Measurements from ENCODE around the gene KRTAP4-9.
"Not testable (repeated sequence)": the region's sequence is repeated elsewhere in the genome, so short reads cannot be mapped to it uniquely, and the experiment has no call there.

Gene KRTAP4-9

GRCh38 chr17:41069031-41069430 lies 36.2 kb upstream of the KRTAP4-9 start:
- H3K9me3 ChIP-seq (ENCODE audit: low read length) = no peaks in the 10 kb centered on the region
- no peak overlapping the region for H3K27ac ChIP-seq (ENCODE audit: low read depth, low read length)

GRCh38 chr17:41071606-41072360 lies 33.4 kb upstream of the KRTAP4-9 start:
- Histone ChIP-seq H3K4me3 (ENCODE audit: low read depth in 1 of 2, low read length in 2 of 2) (no peak overlapping the region), H3K4me1 (ENCODE audit: insufficient read depth, low read length) (no peaks in the 10 kb centered on the region), H3K27ac (ENCODE audit: low read depth, low read length) (no peak overlapping the region), H3K27me3 (ENCODE audit: control insufficient read depth in 1 of 2, insufficient read depth in 2 of 2, low read length in 2 of 2) (no peaks in the 10 kb centered on the region), H3K9me3 (ENCODE audit: low read length) (no peaks in the 10 kb centered on the region), H3K9ac (ENCODE audit: low read length) (no peak overlapping the region), H3K36me3 (ENCODE audit: insufficient read depth, low read length) (no peaks in the 10 kb centered on the region)

More at GRCh38 chr17:41069031-41069430, 36.2 kb upstream of the KRTAP4-9 start:
- no peaks in the 10 kb centered on the region for H3K27me3 ChIP-seq (ENCODE audit: control insufficient read depth in 1 of 2, insufficient read depth in 2 of 2, low read length in 2 of 2)
- H3K4me1 ChIP-seq (ENCODE audit: insufficient read depth, low read length) = no peaks in the 10 kb centered on the region
- H3K9ac ChIP-seq (ENCODE audit: low read length) = no peak overlapping the region
- no peak overlapping the region for H3K4me3 ChIP-seq (ENCODE audit: low read depth in 1 of 2, low read length in 2 of 2)
- H3K36me3 ChIP-seq (ENCODE audit: insufficient read depth, low read length) = no peaks in the 10 kb centered on the region

DNA sequence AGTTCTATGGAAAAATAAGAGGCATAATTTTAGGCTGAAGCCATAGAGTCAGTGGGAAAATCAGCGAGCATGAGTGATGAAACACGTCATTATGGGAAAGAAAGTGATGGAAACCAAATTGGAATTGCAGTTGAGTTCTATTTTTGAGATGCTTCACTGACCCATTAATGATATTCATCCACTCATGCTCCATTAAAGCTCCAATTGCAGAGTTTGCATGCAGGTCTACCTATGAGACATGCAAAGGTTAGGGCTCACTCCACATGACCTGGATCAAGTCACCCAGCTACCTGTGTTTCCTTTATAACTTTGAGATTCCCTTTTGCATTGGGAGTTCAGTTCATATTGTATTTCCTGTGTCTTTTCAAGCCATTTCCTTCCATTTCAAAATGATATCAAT lies 31.5 kb upstream of the KRTAP4-9 start:
- Histone ChIP-seq H3K27ac (ENCODE audit: low read depth, low read length) (no peak overlapping the region), H3K9me3 (ENCODE audit: low read length) (no peaks in the 10 kb centered on the region), H3K4me1 (ENCODE audit: insufficient read depth, low read length) (no peaks in the 10 kb centered on the region), H3K27me3 (ENCODE audit: control insufficient read depth in 1 of 2, insufficient read depth in 2 of 2, low read length in 2 of 2) (no peaks in the 10 kb centered on the region), H3K36me3 (ENCODE audit: insufficient read depth, low read length) (no peaks in the 10 kb centered on the region), H3K4me3 (ENCODE audit: low read depth in 1 of 2, low read length in 2 of 2) (no peak overlapping the region), H3K9ac (ENCODE audit: low read length) (no peak overlapping the region)

GRCh38 chr17:41076788-41077187 lies 28.4 kb upstream of the KRTAP4-9 start:
- Histone ChIP-seq H3K4me1 (ENCODE audit: insufficient read depth, low read length) (no peaks in the 10 kb centered on the region), H3K27me3 (ENCODE audit: control insufficient read depth in 1 of 2, insufficient read depth in 2 of 2, low read length in 2 of 2) (no peaks in the 10 kb centered on the region), H3K27ac (ENCODE audit: low read depth, low read length) (no peak overlapping the region), H3K9me3 (ENCODE audit: low read length) (no peaks in the 10 kb centered on the region), H3K4me3 (ENCODE audit: low read depth in 1 of 2, low read length in 2 of 2) (no peak overlapping the region), H3K9ac (ENCODE audit: low read length) (no peak overlapping the region), H3K36me3 (ENCODE audit: insufficient read depth, low read length) (no peaks in the 10 kb centered on the region)

DNA sequence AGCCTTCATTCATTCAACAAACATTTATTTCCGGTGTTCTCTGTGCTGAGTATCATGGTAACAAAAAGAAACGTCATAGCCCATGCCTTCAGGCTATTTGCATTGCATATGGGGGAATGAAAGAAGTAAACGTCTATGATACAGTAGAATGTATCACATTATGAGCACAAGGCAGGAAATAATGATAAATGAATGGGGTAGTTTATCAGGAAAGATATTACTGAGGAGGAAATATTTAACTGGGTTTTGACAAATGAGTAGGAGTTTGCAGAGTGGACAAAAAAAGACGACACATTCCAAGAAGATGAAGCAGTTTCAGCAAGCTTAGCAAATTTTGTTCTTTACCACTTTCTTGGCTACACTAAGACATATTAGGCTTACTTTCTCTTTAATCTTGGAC lies 22.6 kb upstream of the KRTAP4-9 start:
- H3K27ac ChIP-seq (ENCODE audit: low read depth, low read length) = no peak overlapping the region
- H3K4me1 ChIP-seq (ENCODE audit: insufficient read depth, low read length) = no peaks in the 10 kb centered on the region
- H3K4me3 ChIP-seq (ENCODE audit: low read depth in 1 of 2, low read length in 2 of 2) = no peak overlapping the region
- no peak overlapping the region for H3K9ac ChIP-seq (ENCODE audit: low read length)
- H3K36me3 ChIP-seq (ENCODE audit: insufficient read depth, low read length) = no peaks in the 10 kb centered on the region
- H3K9me3 ChIP-seq (ENCODE audit: low read length) = no peaks in the 10 kb centered on the region
- no peaks in the 10 kb centered on the region for H3K27me3 ChIP-seq (ENCODE audit: control insufficient read depth in 1 of 2, insufficient read depth in 2 of 2, low read length in 2 of 2)

DNA sequence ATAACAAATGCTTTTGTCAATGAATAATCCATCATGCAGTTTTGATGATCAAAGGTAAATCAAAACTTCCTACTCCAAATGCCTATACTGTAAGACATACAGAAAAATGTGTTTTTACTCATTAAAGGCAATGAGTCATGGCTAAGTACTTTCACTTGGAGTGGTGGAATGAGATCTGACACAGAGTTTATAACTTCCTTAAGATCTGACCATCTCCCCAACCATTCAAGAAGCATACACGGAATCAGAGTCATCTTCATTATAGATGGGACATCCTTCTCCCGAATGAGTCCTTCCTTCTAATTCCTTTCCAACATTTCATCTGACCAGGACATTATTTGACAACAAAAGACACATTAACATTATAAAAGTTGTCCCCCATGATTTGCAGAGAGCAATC lies 21.8 kb upstream of the KRTAP4-9 start:
- H3K27me3 ChIP-seq (ENCODE audit: control insufficient read depth in 1 of 2, insufficient read depth in 2 of 2, low read length in 2 of 2); H3K4me3 ChIP-seq (ENCODE audit: low read depth in 1 of 2, low read length in 2 of 2); H3K4me1 ChIP-seq (ENCODE audit: insufficient read depth, low read length); H3K9ac ChIP-seq (ENCODE audit: low read length); H3K36me3 ChIP-seq (ENCODE audit: insufficient read depth, low read length); H3K9me3 ChIP-seq (ENCODE audit: low read length); H3K27ac ChIP-seq (ENCODE audit: low read depth, low read length): not testable (repeated sequence)

DNA sequence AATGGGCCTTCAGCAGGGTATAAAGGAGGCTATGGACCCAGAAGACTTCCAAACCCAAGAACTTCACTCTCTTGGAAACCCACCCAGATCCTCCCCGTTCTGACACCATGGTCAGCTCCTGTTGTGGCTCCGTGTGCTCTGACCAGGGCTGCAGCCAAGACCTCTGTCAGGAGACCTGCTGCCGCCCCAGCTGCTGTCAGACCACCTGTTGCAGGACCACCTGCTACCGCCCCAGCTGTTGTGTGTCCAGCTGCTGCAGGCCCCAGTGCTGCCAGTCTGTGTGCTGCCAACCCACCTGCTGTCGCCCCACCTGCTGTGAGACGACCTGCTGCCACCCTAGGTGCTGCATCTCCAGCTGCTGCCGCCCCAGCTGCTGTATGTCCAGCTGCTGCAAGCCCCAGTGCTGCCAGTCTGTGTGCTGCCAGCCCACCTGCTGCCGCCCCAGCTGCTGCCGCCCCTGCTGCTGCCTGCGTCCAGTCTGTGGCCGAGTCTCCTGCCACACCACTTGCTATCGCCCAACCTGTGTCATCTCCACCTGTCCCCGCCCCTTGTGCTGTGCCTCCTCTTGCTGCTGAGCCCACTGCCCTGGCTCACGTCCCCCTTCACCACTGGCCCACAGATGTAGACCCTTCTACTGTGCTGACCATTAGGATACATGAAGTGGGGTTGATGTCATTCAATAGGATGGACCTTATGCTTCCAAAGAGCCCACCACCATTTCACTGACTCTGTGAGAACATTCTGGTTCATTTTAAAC lies 20.9 kb upstream of the KRTAP4-9 start, which contains the start of gene KRTAP4-7:
Gene KRTAP4-7, plus strand, starts transcription at position 51 of the 757 bp plus-strand sequence. Its CDS starts 57 bp downstream, at position 108.
- not testable (repeated sequence) for H3K27me3 ChIP-seq (ENCODE audit: control insufficient read depth in 1 of 2, insufficient read depth in 2 of 2, low read length in 2 of 2); H3K4me1 ChIP-seq (ENCODE audit: insufficient read depth, low read length); H3K27ac ChIP-seq (ENCODE audit: low read depth, low read length); H3K36me3 ChIP-seq (ENCODE audit: insufficient read depth, low read length); H3K9ac ChIP-seq (ENCODE audit: low read length); H3K9me3 ChIP-seq (ENCODE audit: low read length); H3K4me3 ChIP-seq (ENCODE audit: low read depth in 1 of 2, low read length in 2 of 2)

- not testable (repeated sequence) for H3K27me3 ChIP-seq (ENCODE audit: control insufficient read depth in 1 of 2, insufficient read depth in 2 of 2, low read length in 2 of 2)
Observed at GRCh38 chr17:41088760-41089352, 16.3 kb upstream of the KRTAP4-9 start.

DNA sequence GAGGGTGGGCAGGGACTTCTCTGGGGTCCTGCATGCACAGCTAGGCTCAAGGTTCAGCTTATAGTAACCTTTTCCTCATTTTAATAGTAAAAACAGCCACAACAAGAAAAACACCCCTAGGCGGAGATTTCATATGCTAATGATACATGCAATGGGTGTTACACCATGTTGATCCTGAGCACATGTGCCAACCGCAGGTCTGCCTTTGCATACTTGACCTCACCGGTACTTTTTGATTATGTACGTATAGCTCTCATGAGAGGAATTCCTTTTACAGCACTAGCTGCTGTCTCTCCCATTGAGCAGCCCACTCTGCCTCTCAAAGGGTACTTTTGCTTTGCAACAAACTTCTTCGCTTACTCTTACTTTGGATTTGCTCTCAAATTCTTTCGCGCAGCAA lies 9.1 kb upstream of the KRTAP4-9 start:
- no peaks in the 10 kb centered on the region for H3K27me3 ChIP-seq (ENCODE audit: control insufficient read depth in 1 of 2, insufficient read depth in 2 of 2, low read length in 2 of 2)
- H3K9me3 ChIP-seq (ENCODE audit: low read length) = no peaks in the 10 kb centered on the region
- H3K4me3 ChIP-seq (ENCODE audit: low read depth in 1 of 2, low read length in 2 of 2) = no peak overlapping the region
- no peak overlapping the region for H3K27ac ChIP-seq (ENCODE audit: low read depth, low read length)
- no peak overlapping the region for H3K9ac ChIP-seq (ENCODE audit: low read length)
- no peaks in the 10 kb centered on the region for H3K4me1 ChIP-seq (ENCODE audit: insufficient read depth, low read length)
- no peaks in the 10 kb centered on the region for H3K36me3 ChIP-seq (ENCODE audit: insufficient read depth, low read length)

More at GRCh38 chr17:41088760-41089352, 16.3 kb upstream of the KRTAP4-9 start:
- not testable (repeated sequence) for H3K4me1 ChIP-seq (ENCODE audit: insufficient read depth, low read length); H3K9ac ChIP-seq (ENCODE audit: low read length); H3K36me3 ChIP-seq (ENCODE audit: insufficient read depth, low read length); H3K4me3 ChIP-seq (ENCODE audit: low read depth in 1 of 2, low read length in 2 of 2); H3K27ac ChIP-seq (ENCODE audit: low read depth, low read length); H3K9me3 ChIP-seq (ENCODE audit: low read length)

DNA sequence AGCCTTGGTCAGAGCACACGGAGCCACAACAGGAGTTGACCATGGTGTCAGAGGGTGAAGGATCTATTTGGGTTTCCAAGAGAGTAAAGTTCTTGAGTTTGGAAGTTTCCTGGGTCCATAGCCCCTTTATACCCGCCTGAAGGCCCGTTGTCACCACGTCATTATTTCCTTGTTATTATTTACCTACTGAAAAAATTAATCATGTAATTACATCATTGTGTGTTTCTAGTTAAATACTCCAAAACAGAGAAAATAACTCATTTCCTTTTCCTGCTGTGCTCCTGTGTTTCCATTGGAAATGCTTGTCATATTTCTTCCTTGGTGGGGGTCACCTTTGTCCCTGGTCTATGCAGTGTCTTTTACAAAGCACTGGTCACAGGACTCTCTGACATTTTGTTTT lies 7.1 kb upstream of the KRTAP4-9 start, which contains the start of gene KRTAP4-8:
Gene KRTAP4-8, minus strand, starts transcription at position 101 of the 400 bp plus-strand sequence. Its CDS starts 58 bp downstream, at position 43.
- H3K9me3 ChIP-seq (ENCODE audit: low read length) = no peaks in the 10 kb centered on the region
- no peaks in the 10 kb centered on the region for H3K27me3 ChIP-seq (ENCODE audit: control insufficient read depth in 1 of 2, insufficient read depth in 2 of 2, low read length in 2 of 2)
- no peak within 1 kb of the TSS for H3K4me3 ChIP-seq (ENCODE audit: low read depth in 1 of 2, low read length in 2 of 2)
- no peaks in the 10 kb centered on the region for H3K4me1 ChIP-seq (ENCODE audit: insufficient read depth, low read length)
- H3K9ac ChIP-seq (ENCODE audit: low read length) = no peak within 1 kb of the TSS
- H3K36me3 ChIP-seq (ENCODE audit: insufficient read depth, low read length) = no peaks in the 10 kb centered on the region
- H3K27ac ChIP-seq (ENCODE audit: low read depth, low read length) = no peak within 1 kb of the TSS

DNA sequence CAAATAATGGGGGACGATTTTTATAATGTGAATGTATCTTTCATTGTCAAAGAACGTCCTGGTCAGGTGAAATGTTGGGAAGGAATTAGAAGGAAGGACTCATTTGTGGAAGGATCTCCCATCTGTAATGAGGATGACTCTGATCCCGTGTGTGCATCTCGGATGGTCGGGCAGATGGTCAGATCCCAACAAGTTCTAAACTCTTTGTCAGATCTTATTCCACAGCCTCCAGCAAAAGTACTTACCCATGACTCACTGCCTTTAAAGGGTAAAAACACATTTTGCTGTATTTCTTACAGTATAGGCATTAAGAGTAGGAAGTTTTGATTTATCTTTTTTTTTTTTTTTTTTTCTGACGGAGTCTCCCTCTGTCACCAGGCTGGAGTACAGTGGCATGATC lies 6.7 kb upstream of the KRTAP4-9 start:
- H3K9ac ChIP-seq (ENCODE audit: low read length) = no peak overlapping the region
- no peak overlapping the region for H3K4me3 ChIP-seq (ENCODE audit: low read depth in 1 of 2, low read length in 2 of 2)
- no peak overlapping the region for H3K27ac ChIP-seq (ENCODE audit: low read depth, low read length)
- H3K4me1 ChIP-seq (ENCODE audit: insufficient read depth, low read length) = no peaks in the 10 kb centered on the region
- no peaks in the 10 kb centered on the region for H3K36me3 ChIP-seq (ENCODE audit: insufficient read depth, low read length)
- no peaks in the 10 kb centered on the region for H3K9me3 ChIP-seq (ENCODE audit: low read length)
- H3K27me3 ChIP-seq (ENCODE audit: control insufficient read depth in 1 of 2, insufficient read depth in 2 of 2, low read length in 2 of 2) = no peaks in the 10 kb centered on the region

Measured in muscle layer of colon (tissue), 2 donors.